ENCODE results near the gene CTRB2.
"Not testable (repeated sequence)": the region's sequence is repeated elsewhere in the genome, so short reads cannot be mapped to it uniquely, and the experiment has no call there.

Gene CTRB2

DNA sequence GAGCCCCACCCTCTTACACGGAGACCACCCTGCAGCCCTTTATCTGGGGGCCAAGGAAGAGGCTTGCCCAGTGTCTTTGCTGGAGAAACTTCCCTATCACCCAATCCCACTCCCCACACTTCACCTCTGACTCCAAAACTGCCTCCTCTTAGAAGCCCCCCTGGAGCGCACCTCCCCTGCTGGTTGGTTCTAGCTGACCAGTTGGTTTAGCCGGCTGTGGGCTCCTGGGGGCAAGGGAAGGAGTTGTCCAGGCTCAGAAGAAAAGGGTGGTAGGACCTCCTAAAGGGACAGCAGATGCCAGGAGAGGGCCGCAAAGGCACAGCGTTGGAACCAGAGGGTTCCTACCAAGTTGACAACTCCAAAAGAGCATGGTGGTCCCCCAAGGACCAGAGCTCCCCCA, 42.5 kb upstream of the CTRB2 start:
- no CpG with 5 or more reads among the region's 5 CpGs for WGBS (ENCODE audit: insufficient coverage, insufficient read length)
- Histone ChIP-seq H3K4me3 (ENCODE audit: low read length) (no peak overlapping the region), H3K27ac (ENCODE audit: low read length) (no peak overlapping the region)

DNA sequence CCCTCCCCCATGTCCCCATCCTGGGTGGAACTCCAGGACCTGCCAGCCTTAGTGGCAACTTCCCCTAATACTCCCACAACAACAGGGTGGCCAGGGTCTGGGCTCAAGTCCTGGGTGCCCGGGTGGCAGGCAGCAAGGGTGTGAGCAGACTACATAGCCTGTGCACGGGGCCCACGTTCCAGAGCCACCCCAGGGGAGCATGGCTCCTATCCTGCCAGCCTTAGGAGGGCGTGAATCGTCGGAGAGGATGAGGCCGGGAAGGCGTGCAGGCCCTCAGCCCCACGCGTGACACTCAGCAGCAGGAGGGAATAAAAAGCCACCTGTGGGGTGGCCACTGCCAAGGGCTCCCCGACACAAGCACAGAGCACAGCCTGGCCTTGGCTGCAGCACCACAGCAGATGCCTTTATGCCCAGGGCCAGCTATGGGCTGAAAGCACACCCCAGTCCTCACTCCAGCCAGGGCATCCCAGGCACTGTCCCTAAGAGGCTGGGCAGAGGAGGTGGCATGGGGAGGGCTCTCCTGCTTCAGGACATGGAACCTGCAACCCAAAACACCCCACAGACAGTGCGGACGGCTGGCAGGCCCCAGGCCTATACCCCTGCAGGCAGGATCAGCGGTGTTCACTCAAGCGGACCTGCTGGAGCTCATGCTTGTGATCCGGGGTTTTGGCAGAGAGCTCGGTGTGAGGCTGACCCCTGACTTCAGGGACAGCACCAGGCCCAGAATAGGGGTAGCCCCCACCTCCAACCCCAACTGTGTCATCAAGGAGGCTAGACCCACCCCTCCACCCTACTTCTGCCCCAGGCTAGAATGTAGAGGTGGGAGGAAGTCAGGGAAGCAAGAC, 41.8 kb upstream of the CTRB2 start:
- DNase-seq (ENCODE audit: low read depth, low spot score): no peak
- Histone ChIP-seq H3K27me3 (ENCODE audit: control insufficient read depth, insufficient read depth, low read length) (no peaks in the 10 kb centered on the region), H3K36me3 (ENCODE audit: control insufficient read depth, insufficient read depth, low read length) (0 out of 2 replicates have a peak, but pooled peaks cover 2% of the 10 kb centered on the region), H3K4me1 (ENCODE audit: control insufficient read depth, insufficient read depth, low read length) (peaks cover 33% of the 10 kb centered on the region), H3K4me3 (ENCODE audit: low read length) (no peak overlapping the region), H3K27ac (ENCODE audit: low read length) (no peak overlapping the region), H3K9me3 (ENCODE audit: control insufficient read depth, insufficient read depth, low read length) (no peaks in the 10 kb centered on the region)
- WGBS (ENCODE audit: insufficient coverage, insufficient read length): no CpG with 5 or more reads among the region's 17 CpGs

More for the DNA sequence above, 42.5 kb upstream of the CTRB2 start:
- H3K9me3 ChIP-seq (ENCODE audit: control insufficient read depth, insufficient read depth, low read length): no peaks in the 10 kb centered on the region
- H3K36me3 ChIP-seq (ENCODE audit: control insufficient read depth, insufficient read depth, low read length): 0 out of 2 replicates have a peak, but pooled peaks cover 2% of the 10 kb centered on the region
- H3K27me3 ChIP-seq (ENCODE audit: control insufficient read depth, insufficient read depth, low read length): no peaks in the 10 kb centered on the region
- no peak for DNase-seq (ENCODE audit: low read depth, low spot score)
- H3K4me1 ChIP-seq (ENCODE audit: control insufficient read depth, insufficient read depth, low read length): peaks cover 37% of the 10 kb centered on the region

DNA sequence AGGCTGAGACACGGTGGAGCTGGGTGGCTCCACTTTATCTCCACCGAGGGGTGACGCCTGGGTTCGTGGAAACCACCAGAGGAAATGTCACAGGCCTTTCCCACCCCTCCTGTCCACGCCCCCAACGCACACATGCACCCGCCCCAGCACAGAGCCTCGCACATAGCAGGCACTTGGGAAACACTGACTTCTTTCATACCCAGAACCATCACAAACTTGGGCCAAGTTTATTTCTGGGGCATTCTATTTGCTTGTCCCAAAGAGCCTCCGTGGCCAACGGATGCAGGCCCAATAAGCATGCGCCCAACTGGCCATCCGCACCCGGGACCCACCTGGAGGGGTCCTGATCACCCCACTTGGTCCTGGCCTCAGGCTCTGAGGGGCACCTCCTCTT, 41.2 kb upstream of the CTRB2 start:
- H3K36me3 ChIP-seq (ENCODE audit: control insufficient read depth, insufficient read depth, low read length): 0 out of 2 replicates have a peak, but pooled peaks cover 2% of the 10 kb centered on the region
- no CpG with 5 or more reads among the region's 13 CpGs for WGBS (ENCODE audit: insufficient coverage, insufficient read length)
- no peaks in the 10 kb centered on the region for H3K27me3 ChIP-seq (ENCODE audit: control insufficient read depth, insufficient read depth, low read length)
- no peak overlapping the region for H3K27ac ChIP-seq (ENCODE audit: low read length)
- H3K4me3 ChIP-seq (ENCODE audit: low read length): no peak overlapping the region
- no peak for DNase-seq (ENCODE audit: low read depth, low spot score)
- H3K4me1 ChIP-seq (ENCODE audit: control insufficient read depth, insufficient read depth, low read length): peaks cover 32% of the 10 kb centered on the region
- no peaks in the 10 kb centered on the region for H3K9me3 ChIP-seq (ENCODE audit: control insufficient read depth, insufficient read depth, low read length)

DNA sequence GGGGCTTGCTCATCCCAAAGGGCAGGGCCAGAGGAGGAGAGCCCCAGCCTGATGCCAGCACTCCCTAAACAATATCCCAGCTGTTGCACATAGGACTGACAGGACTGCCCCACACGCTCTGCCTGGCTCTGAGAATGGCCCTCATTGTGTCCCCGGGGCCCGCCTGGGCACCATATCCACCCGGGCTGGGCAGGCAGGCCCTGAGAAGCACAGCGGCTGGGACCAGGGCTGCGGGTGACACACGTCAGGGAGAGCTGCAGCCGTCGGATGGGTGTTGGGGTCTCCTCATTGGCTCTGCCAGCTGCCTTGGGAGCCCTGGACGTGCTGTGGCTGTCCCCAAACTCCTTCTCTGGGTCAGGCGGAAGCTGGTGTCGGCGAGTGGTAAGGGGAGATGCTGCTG, 40.3 kb upstream of the CTRB2 start:
- no peak overlapping the region for H3K4me3 ChIP-seq (ENCODE audit: low read length)
- no peaks in the 10 kb centered on the region for H3K27me3 ChIP-seq (ENCODE audit: control insufficient read depth, insufficient read depth, low read length)
- peaks cover 24% of the 10 kb centered on the region for H3K4me1 ChIP-seq (ENCODE audit: control insufficient read depth, insufficient read depth, low read length)
- no CpG with 5 or more reads among the region's 13 CpGs for WGBS (ENCODE audit: insufficient coverage, insufficient read length)
- no peak for DNase-seq (ENCODE audit: low read depth, low spot score)
- peaks cover 6% of the 10 kb centered on the region for H3K36me3 ChIP-seq (ENCODE audit: control insufficient read depth, insufficient read depth, low read length)
- no peaks in the 10 kb centered on the region for H3K9me3 ChIP-seq (ENCODE audit: control insufficient read depth, insufficient read depth, low read length)
- no peak overlapping the region for H3K27ac ChIP-seq (ENCODE audit: low read length)

DNA sequence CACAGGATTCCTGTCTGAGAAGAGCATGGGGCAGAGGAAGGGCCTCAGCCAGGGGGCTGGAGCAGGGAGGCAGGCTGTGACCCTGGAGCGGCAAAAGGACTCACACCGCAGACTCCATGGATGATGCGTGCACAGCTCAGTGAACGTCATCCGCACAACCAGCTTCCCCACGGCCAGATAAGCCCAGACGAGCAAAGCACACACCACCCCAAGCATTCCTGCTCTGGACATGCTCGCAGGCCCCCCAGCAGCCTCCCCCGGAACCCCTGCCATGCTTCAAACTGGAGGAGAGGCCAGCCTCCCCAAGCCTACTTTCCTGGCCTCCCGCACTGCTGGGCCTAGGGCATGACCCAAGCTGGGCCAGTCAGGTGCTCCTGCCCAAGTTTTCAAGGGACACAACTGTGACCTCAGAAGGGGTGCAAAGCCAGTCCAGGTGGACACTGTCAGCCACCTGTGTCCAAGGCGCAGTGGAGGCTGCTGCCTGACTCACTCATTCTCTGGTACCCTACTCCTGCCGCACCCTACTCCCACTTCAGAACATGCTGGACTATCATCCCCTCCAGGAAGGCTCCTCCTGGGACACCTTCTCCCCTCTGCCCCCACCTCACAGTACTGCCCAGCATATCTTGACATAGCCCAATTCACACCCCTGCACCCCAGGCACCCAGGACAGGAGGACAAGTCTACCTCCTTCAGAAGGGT, 39.7 kb upstream of the CTRB2 start:
- WGBS (ENCODE audit: insufficient coverage, insufficient read length): no CpG with 5 or more reads among the region's 12 CpGs
- Histone ChIP-seq H3K9me3 (ENCODE audit: control insufficient read depth, insufficient read depth, low read length) (no peaks in the 10 kb centered on the region), H3K27me3 (ENCODE audit: control insufficient read depth, insufficient read depth, low read length) (no peaks in the 10 kb centered on the region), H3K4me3 (ENCODE audit: low read length) (no peak overlapping the region), H3K36me3 (ENCODE audit: control insufficient read depth, insufficient read depth, low read length) (peaks cover 12% of the 10 kb centered on the region), H3K27ac (ENCODE audit: low read length) (no peak overlapping the region), H3K4me1 (ENCODE audit: control insufficient read depth, insufficient read depth, low read length) (peaks cover 20% of the 10 kb centered on the region)
- DNase-seq (ENCODE audit: low read depth, low spot score): no peak

DNA sequence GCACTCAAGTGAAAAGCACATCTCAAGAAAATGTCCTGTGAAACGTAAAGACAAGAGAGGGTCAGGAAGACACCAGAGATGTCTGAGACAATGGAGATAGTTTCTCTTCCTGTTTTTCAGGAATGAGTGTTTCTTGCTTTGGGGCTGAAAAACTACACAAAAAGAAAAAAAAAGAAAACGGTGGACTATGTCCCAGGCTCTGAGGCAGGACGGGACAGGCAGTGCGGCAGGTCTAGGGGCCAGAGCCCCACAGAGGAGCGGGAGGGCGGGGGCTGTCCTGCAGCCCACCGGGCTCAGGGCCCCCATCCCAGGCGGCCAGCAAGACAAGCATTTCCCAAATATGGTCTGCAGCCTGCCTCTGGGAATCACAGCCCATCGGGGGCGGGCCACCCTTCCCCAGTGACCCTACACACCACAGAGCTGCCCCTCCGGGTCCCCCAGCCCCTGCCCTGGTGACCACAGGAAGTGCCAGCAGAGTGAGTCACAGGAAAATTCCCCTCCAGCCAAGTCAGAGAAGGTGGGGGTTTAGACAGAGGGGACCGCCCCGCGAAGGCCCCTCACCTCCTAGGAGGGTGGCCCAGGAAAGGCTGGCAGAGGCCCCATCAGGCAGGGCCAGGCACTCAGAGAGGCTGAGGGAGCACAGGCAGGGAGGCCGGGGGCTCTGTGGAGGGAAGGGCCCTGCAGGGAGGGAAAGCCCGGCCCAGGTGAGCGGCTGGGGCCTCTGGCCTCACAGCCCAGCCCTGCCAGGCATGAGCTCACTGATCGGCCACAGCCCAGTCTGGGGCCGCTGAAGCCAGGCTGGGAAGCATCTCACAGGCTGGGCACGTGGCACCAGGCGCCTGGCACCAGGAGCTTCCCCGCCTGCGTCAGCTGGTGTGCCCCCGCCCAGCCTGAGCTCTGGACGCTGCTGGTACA, 38.1 kb upstream of the CTRB2 start:
- DNase-seq (ENCODE audit: low read depth, low spot score): no peak
- Histone ChIP-seq H3K27me3 (ENCODE audit: control insufficient read depth, insufficient read depth, low read length) (no peaks in the 10 kb centered on the region), H3K9me3 (ENCODE audit: control insufficient read depth, insufficient read depth, low read length) (no peaks in the 10 kb centered on the region), H3K4me3 (ENCODE audit: low read length) (no peak overlapping the region), H3K27ac (ENCODE audit: low read length) (no peak overlapping the region), H3K4me1 (ENCODE audit: control insufficient read depth, insufficient read depth, low read length) (peaks cover 20% of the 10 kb centered on the region), H3K36me3 (ENCODE audit: control insufficient read depth, insufficient read depth, low read length) (peaks cover 21% of the 10 kb centered on the region)
- WGBS (ENCODE audit: insufficient coverage, insufficient read length): no CpG with 5 or more reads among the region's 25 CpGs

DNA sequence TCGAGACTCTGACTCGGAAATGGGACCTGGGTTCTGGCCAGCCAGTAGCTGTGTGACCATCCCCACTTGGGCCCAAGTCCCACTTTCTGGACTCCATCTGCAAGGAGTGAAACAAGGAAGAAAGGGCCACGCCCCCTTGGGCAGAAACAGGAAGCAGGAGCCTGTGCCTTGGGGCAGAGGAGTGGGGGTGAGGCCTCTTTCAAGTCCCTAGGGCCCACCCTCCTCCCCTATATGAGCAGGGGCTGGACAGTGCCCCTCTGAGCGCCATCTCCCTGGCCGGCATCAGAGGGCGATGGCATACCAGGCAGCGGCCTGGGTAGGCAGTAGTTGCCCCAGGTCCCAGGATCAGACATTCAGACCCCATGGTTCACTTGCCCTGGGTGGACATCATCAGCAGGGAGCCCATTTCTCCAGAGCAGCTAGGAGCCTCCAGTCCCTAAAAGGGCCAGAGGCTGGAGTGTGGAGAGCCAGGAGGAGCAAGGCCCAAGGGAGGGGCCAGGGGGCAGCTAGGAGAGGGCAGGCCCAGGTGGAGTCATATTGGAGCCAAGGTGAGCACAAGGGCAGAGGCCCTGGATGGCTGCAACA, 37.4 kb upstream of the CTRB2 start:
- Histone ChIP-seq H3K4me3 (ENCODE audit: low read length) (no peak overlapping the region), H3K27ac (ENCODE audit: low read length) (no peak overlapping the region), H3K36me3 (ENCODE audit: control insufficient read depth, insufficient read depth, low read length) (peaks cover 21% of the 10 kb centered on the region), H3K9me3 (ENCODE audit: control insufficient read depth, insufficient read depth, low read length) (no peaks in the 10 kb centered on the region), H3K27me3 (ENCODE audit: control insufficient read depth, insufficient read depth, low read length) (no peaks in the 10 kb centered on the region), H3K4me1 (ENCODE audit: control insufficient read depth, insufficient read depth, low read length) (peaks cover 14% of the 10 kb centered on the region)
- no peak for DNase-seq (ENCODE audit: low read depth, low spot score)
- WGBS (ENCODE audit: insufficient coverage, insufficient read length): no CpG with 5 or more reads among the region's 7 CpGs

DNA sequence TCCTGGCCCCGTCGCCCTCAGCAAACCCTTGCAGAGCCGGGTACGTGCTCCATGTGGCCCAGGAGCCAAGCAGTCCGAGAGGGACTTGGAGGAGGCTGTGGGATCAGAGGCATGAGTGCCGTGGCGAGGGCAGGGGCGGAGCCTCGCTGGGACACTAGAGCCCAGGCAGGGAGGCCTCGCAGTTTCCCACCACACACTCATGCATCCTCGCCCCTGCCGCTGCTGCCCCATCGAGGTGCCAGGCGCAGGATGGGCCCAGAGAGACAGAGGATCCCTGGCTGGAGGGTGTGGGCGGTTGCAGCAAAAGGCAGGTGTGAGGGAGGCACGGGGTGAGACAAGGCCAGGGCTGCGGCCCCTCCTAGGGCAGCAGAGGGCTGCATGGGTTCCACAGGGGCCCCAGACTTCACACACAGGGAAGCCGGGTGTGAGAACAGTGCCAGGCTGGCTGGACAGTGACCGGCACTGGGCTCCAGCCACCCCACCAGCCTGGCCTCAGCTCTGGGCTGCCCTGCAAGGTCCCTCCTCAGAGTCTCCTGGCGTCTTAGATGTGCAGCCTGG, 36.8 kb upstream of the CTRB2 start:
- H3K27me3 ChIP-seq (ENCODE audit: control insufficient read depth, insufficient read depth, low read length): no peaks in the 10 kb centered on the region
- no CpG with 5 or more reads among the region's 20 CpGs for WGBS (ENCODE audit: insufficient coverage, insufficient read length)
- no peak overlapping the region for H3K27ac ChIP-seq (ENCODE audit: low read length)
- H3K4me3 ChIP-seq (ENCODE audit: low read length): no peak overlapping the region
- H3K9me3 ChIP-seq (ENCODE audit: control insufficient read depth, insufficient read depth, low read length): no peaks in the 10 kb centered on the region
- peaks cover 12% of the 10 kb centered on the region for H3K4me1 ChIP-seq (ENCODE audit: control insufficient read depth, insufficient read depth, low read length)
- peaks cover 21% of the 10 kb centered on the region for H3K36me3 ChIP-seq (ENCODE audit: control insufficient read depth, insufficient read depth, low read length)
- DNase-seq (ENCODE audit: low read depth, low spot score): no peak

DNA sequence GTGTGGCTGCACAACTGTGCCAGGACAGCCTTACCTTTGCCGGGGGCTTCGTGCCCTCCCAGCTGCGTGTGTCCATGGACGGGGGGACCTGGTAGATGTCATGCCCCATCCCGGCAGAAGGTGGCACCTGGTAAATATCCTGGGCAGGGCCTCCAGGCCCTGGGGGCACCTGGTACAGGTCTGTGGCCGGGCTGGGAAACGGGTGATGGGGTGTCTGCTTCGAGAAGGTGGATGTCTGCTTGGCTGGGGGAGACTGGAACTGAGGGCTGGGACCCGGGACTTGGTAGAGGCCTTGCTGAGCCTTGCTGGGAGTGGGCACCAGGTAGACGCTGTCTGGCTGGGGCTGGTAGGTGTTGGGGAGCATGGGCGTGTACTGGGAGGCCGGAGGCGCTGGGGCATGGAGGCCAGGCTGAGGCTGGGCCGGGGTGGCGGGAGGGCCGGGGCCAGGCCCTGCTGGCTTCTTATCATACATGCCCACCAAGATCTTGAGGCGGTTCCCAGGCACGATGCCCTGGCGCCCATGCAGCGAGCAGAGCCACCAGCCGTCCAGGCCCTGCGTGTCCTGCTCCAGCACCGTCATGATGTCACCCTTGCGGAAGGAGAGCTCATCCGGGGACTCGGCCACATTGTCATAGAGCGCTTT, 35.6 kb upstream of the CTRB2 start:
- not testable (repeated sequence) for DNase-seq (ENCODE audit: low read depth, low spot score); H3K27me3 ChIP-seq (ENCODE audit: control insufficient read depth, insufficient read depth, low read length); H3K4me1 ChIP-seq (ENCODE audit: control insufficient read depth, insufficient read depth, low read length); H3K27ac ChIP-seq (ENCODE audit: low read length); H3K4me3 ChIP-seq (ENCODE audit: low read length); H3K9me3 ChIP-seq (ENCODE audit: control insufficient read depth, insufficient read depth, low read length)
- no CpG with 5 or more reads among the region's 27 CpGs for WGBS (ENCODE audit: insufficient coverage, insufficient read length)
- peaks cover 19% of the 10 kb centered on the region for H3K36me3 ChIP-seq (ENCODE audit: control insufficient read depth, insufficient read depth, low read length)
